ENCODE results near the gene DCBLD1. TPM values are rescaled to one million over a fixed set of nuclear protein-coding genes. Genes with fewer than 3 reads are reported as not detected.

Gene DCBLD1
- polyA plus RNA-seq, 3 donors: 2.9 to 3.3 (median 3.1) TPM

DNA sequence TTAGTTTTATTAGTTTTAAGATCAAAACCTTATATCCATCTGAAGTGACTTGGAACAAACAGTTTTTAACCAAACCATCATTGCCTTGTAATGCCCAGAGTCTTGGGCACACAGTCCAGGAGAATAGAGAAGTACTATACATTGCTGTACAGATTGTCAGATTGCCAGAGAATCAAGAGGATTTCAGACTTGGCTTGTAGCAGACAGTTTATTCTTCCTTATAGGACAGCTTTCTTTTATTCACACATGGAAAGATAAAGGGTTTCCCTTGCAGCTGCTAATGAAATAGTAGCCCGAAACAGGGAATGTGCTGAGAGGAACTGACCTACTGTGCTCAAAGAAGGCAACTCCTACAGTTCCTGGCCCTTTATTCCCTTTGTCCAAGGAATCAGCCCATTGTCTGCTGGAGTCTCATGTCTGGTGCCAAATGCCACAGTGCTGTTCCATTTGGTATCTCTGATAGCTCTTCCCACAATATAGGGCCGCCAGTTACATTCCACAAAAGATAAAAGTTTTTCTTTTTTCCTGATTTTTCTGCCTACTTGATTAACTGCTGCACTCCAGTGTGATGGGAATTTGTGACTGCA, 30.6 kb downstream of the DCBLD1 start:
- no peak overlapping the region for H2AFZ ChIP-seq (ENCODE audit: insufficient read depth, low read depth, low read length, poor library complexity, severe bottlenecking)
- no peaks in the 10 kb centered on the region for H3K4me1 ChIP-seq (ENCODE audit: control insufficient read depth in 1 of 2, insufficient read depth in 2 of 2, low read length in 2 of 2)
- H3K36me3 ChIP-seq (replicated peaks in 1 of 2; ENCODE audit: control insufficient read depth in 1 of 2, insufficient read depth in 2 of 2, low read length in 2 of 2): no peaks in the 10 kb centered on the region
- H3K4me2 ChIP-seq (replicated peaks; ENCODE audit: extremely low read depth, low read length, poor library complexity, severe bottlenecking): no peak overlapping the region
- no peak overlapping the region for H3K4me3 ChIP-seq (replicated peaks in 1 of 3; ENCODE audit: low read depth in 2 of 3, low read length in 3 of 3)
- no peak overlapping the region for H3K27ac ChIP-seq (ENCODE audit: low read depth in 1 of 2, low read length in 2 of 2)
- H3K27me3 ChIP-seq (ENCODE audit: control insufficient read depth in 2 of 2, insufficient read depth in 2 of 2, low read length in 2 of 2): no peaks in the 10 kb centered on the region
- H3K9me3 ChIP-seq (replicated peaks in 1 of 2; ENCODE audit: control insufficient read depth in 1 of 2, insufficient read depth in 1 of 2, low read length in 2 of 2): no peaks in the 10 kb centered on the region
- Mint-ChIP-seq H3K27me3 (ENCODE audit: low read depth in 3 of 3) (peaks cover 0 to 4% (median 2%) of the 10 kb centered on the region in 3 donors), H3K27ac (no peak overlapping the region), H3K36me3 (peaks cover 2% of the 10 kb centered on the region in 2 donors), H3K4me3 (no peak overlapping the region), H3K9me3 (peaks cover 0 to 2% (median 1%) of the 10 kb centered on the region in 7 donors), H3K4me1 (no peaks in the 10 kb centered on the region)
- H3K9ac ChIP-seq (ENCODE audit: insufficient read depth, low read length, poor library complexity, severe bottlenecking): no peak overlapping the region
- WGBS (ENCODE audit: insufficient coverage): 20% methylated on average over 1 of the region's 2 CpGs
- H4K20me1 ChIP-seq (ENCODE audit: insufficient read depth, low read length): no peaks in the 10 kb centered on the region
- H3K79me2 ChIP-seq (ENCODE audit: insufficient read depth, low read length): no peaks in the 10 kb centered on the region
- TF ChIP-seq CTCF (IDR thresholded peaks at IDR 0.05): no peak
- intact Hi-C loops (cut with micrococcal nuclease): no loop called here
- no peak for DNase-seq

DNA sequence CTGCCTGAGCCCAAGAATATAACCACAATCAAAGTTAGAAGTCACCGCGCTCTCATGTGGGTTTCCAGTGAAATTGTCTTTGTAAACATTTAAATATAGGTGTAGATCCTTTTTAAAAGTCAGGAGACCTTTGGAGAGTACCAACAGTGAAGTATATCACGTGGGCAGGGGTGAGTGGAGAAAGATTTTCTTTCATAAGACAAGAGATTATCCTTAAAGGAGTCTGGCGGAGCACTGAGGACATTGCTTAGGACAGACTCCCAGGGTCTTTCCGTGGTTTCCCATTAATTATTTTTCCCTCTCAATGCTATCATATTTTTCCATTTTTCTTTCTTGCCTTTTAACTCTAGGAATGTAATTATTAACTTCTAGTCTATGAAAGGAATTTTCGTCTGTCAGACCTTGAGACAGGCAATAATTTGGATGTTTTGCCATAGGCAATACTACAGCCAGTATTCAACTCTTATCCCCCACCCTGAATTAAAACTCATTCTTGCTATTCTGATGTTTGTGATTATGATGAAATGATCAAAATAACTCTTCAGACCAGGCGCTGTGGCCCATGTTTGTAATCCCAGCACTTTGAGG, 31.4 kb downstream of the DCBLD1 start:
- peaks cover 0 to 2% of the 10 kb centered on the region in 2 donors for H3K36me3 Mint-ChIP-seq
- no peak overlapping the region for H3K27ac ChIP-seq (ENCODE audit: low read depth in 1 of 2, low read length in 2 of 2)
- H3K4me3 Mint-ChIP-seq: no peak overlapping the region
- H3K4me2 ChIP-seq (replicated peaks; ENCODE audit: extremely low read depth, low read length, poor library complexity, severe bottlenecking): no peak overlapping the region
- no peaks in the 10 kb centered on the region for H3K27me3 ChIP-seq (ENCODE audit: control insufficient read depth in 2 of 2, insufficient read depth in 2 of 2, low read length in 2 of 2)
- H3K9ac ChIP-seq (ENCODE audit: insufficient read depth, low read length, poor library complexity, severe bottlenecking): no peak overlapping the region
- no peaks in the 10 kb centered on the region for H3K9me3 ChIP-seq (replicated peaks in 1 of 2; ENCODE audit: control insufficient read depth in 1 of 2, insufficient read depth in 1 of 2, low read length in 2 of 2)
- no CpG with 5 or more reads among the region's 7 CpGs for WGBS (ENCODE audit: insufficient coverage)
- intact Hi-C loops (cut with micrococcal nuclease): no loop called here
- no peak overlapping the region for H2AFZ ChIP-seq (ENCODE audit: insufficient read depth, low read depth, low read length, poor library complexity, severe bottlenecking)
- H4K20me1 ChIP-seq (ENCODE audit: insufficient read depth, low read length): no peaks in the 10 kb centered on the region
- H3K4me1 ChIP-seq (ENCODE audit: control insufficient read depth in 1 of 2, insufficient read depth in 2 of 2, low read length in 2 of 2): no peaks in the 10 kb centered on the region
- H3K36me3 ChIP-seq (replicated peaks in 1 of 2; ENCODE audit: control insufficient read depth in 1 of 2, insufficient read depth in 2 of 2, low read length in 2 of 2): no peaks in the 10 kb centered on the region
- H3K79me2 ChIP-seq (ENCODE audit: insufficient read depth, low read length): no peaks in the 10 kb centered on the region
- H3K27me3 Mint-ChIP-seq (ENCODE audit: low read depth in 3 of 3): peaks cover 0 to 6% (median 2%) of the 10 kb centered on the region in 3 donors
- no peak overlapping the region for H3K4me3 ChIP-seq (replicated peaks in 1 of 3; ENCODE audit: low read depth in 2 of 3, low read length in 3 of 3)
- H3K4me1 Mint-ChIP-seq: no peaks in the 10 kb centered on the region
- DNase-seq: no peak
- peaks cover 0 to 2% (median 2%) of the 10 kb centered on the region in 7 donors for H3K9me3 Mint-ChIP-seq
- no peak for TF ChIP-seq CTCF (IDR thresholded peaks at IDR 0.05)
- H3K27ac Mint-ChIP-seq: no peak overlapping the region

Measured in CD14-positive monocyte (primary cell).